CD4-positive, alpha-beta memory T cell (primary cell): ENCODE results near the gene ATAD2B. TPM values are rescaled to one million over a fixed set of nuclear protein-coding genes. Genes with fewer than 3 reads are reported as not detected.
A peak's percentile ranks its signal among the peaks of the same experiment; 100 is the strongest.

Experiments used
- CTCF ChIA-PET: fragments of 350-600 bp; sonication (Branson Sonifier 250); formaldehyde crosslinking; loops from one replicate; lab custom pipeline; 2021; ENCODE audit warnings: inconsistent platforms; ENCODE audit not compliant: partially characterized antibody; lab: Charles Lee
- POLR2A ChIA-PET: fragments of 350-600 bp; sonication (Branson Sonifier 250); formaldehyde crosslinking; loops from one replicate; lab custom pipeline; 2021; ENCODE audit not compliant: partially characterized antibody; lab: Charles Lee
- DNase-seq, 5 donors: peaks; one replicate each; pipeline versions ENCODE4 v3.0.0 to v3.0.0-alpha.2; 2020 to 2022; ENCODE audit warnings: mixed read lengths in 1 of 5
- H3K27ac ChIP-seq: one replicate; pipeline ENCODE4 v1.7.0; 2013; ENCODE audit warnings: low read depth, low read length
- H3K27me3 ChIP-seq: 2 replicates; pipeline ENCODE4 v1.7.0; 2013; ENCODE audit warnings: mild to moderate bottlenecking, low read length, moderate library complexity; ENCODE audit not compliant: insufficient read depth
- H3K36me3 ChIP-seq: 2 replicates; pipeline ENCODE4 v1.7.0; 2013; ENCODE audit warnings: mild to moderate bottlenecking, low read length, moderate library complexity; ENCODE audit not compliant: insufficient read depth
- H3K4me1 ChIP-seq: 2 replicates; pipeline ENCODE4 v1.7.0; 2013; ENCODE audit warnings: mild to moderate bottlenecking, low read length, moderate library complexity; ENCODE audit not compliant: insufficient read depth
- H3K4me3 ChIP-seq, 2 donors: one replicate each; pipeline ENCODE4 v1.7.0; 2013; ENCODE audit warnings: low read length in 2 of 2, mild to moderate bottlenecking in 1 of 2
- H3K9me3 ChIP-seq, 2 donors: one replicate each; pipeline ENCODE4 v1.7.0; 2013; ENCODE audit warnings: low read length in 2 of 2, control low read depth in 1 of 2; ENCODE audit not compliant: control insufficient read depth in 1 of 2
- H3K27ac Mint-ChIP-seq, 7 donors: one replicate each; pipeline ENCODE4 v1.8.0; 2020 to 2021; ENCODE audit warnings: mixed read lengths in 7 of 7, mild to moderate bottlenecking in 6 of 7, inconsistent platforms in 3 of 7, moderate library complexity in 3 of 7
- H3K27me3 Mint-ChIP-seq, 2 donors: one replicate each; pipeline ENCODE4 v1.8.0; 2020 to 2021; ENCODE audit warnings: mixed read lengths in 2 of 2
- H3K36me3 Mint-ChIP-seq, 2 donors: one replicate each; pipeline ENCODE4 v1.8.0; 2020 to 2021; ENCODE audit warnings: mixed read lengths in 2 of 2, inconsistent platforms in 1 of 2, mild to moderate bottlenecking in 1 of 2
- H3K4me1 Mint-ChIP-seq, 4 donors: one replicate each; pipeline ENCODE4 v1.8.0; 2020 to 2021; ENCODE audit warnings: mixed read lengths in 4 of 4, mild to moderate bottlenecking in 1 of 4
- H3K4me3 Mint-ChIP-seq, 8 donors: one replicate each; pipeline ENCODE4 v1.8.0; 2020 to 2021; ENCODE audit warnings: mixed read lengths in 8 of 8, mild to moderate bottlenecking in 7 of 8, moderate library complexity in 6 of 8, inconsistent platforms in 3 of 8
- H3K9me3 Mint-ChIP-seq, 8 donors: one replicate each; pipeline ENCODE4 v1.8.0; 2020 to 2021; ENCODE audit warnings: mixed read lengths in 8 of 8, mild to moderate bottlenecking in 5 of 8, inconsistent platforms in 3 of 8, moderate library complexity in 1 of 8
- intact Hi-C: fragments of 100-400 bp; cut with micrococcal nuclease; formaldehyde crosslinking; loops from one replicate; pipeline ENCODE4 v1.15.1; 2023
- polyA plus RNA-seq, 2 donors: library from polyadenylated mRNA; unstranded; fragments of 300-500 nt; fragmentation: Illumina TruSeq; gene quantifications; one replicate each; pipeline ENCODE4 v1.2.3, GENCODE V29; 2021
- total RNA-seq, 2 experiments: library from RNA; stranded (reverse); gene quantifications; one replicate each; pipeline ENCODE4 v1.2.3, GENCODE V29; 2021

The ATAD2B gene
- total and polyA plus RNA-seq, 4 experiments from 2014 or later = 3.8 to 44.4 (median 22.9) TPM

- POLR2A ChIA-PET = interaction anchor here (1.7 to 1.9 kb wide), 2 partner anchors 9 to 12 kb away, joined by 3 to 8 read pairs; partner anchors contain the start of gene ATAD2B
- intact Hi-C loops = no loop called here
- no peak overlapping the region for H3K27ac Mint-ChIP-seq
Measured at GRCh38 chr2:23915327-23915726, 11.6 kb downstream of the ATAD2B start.

GRCh38 chr2:23912054-23912453, 14.9 kb downstream of the ATAD2B start:
- POLR2A ChIA-PET = interaction anchor here (0.6 to 1.7 kb wide), 2 partner anchors 15 to 66 kb away, joined by 3 to 7 read pairs; partner anchors contain the start of gene ATAD2B
- no peaks in the 10 kb centered on the region for H3K36me3 ChIP-seq
- intact Hi-C loops = no loop called here
- no peak overlapping the region for H3K27ac ChIP-seq
- H3K4me3 ChIP-seq = no peak overlapping the region
- H3K9me3 ChIP-seq = no peaks in the 10 kb centered on the region
- Mint-ChIP-seq H3K27me3 (no peaks in the 10 kb centered on the region), H3K4me1 (peaks cover 23 to 48% (median 36%) of the 10 kb centered on the region in 4 donors), H3K4me3 (no peak overlapping the region), H3K36me3 (peaks cover 3 to 4% of the 10 kb centered on the region in 2 donors), H3K27ac (no peak overlapping the region), H3K9me3 (no peaks in the 10 kb centered on the region)
- no peak for DNase-seq
- CTCF ChIA-PET = interaction anchor here (0.9 kb wide), 1 partner anchor 9 kb away, joined by 3 read pairs; no protein-coding TSS in a partner anchor
- no peaks in the 10 kb centered on the region for H3K27me3 ChIP-seq
- H3K4me1 ChIP-seq = peaks cover 24% of the 10 kb centered on the region

More at GRCh38 chr2:23915327-23915726, 11.6 kb downstream of the ATAD2B start:
- Histone ChIP-seq H3K4me1 (peaks cover 47% of the 10 kb centered on the region), H3K36me3 (no peaks in the 10 kb centered on the region), H3K4me3 (no peak overlapping the region), H3K27me3 (no peaks in the 10 kb centered on the region), H3K27ac (no peak overlapping the region), H3K9me3 (no peaks in the 10 kb centered on the region)
- DNase-seq = no peak
- CTCF ChIA-PET = interaction anchor here (1.0 kb wide), 1 partner anchor 12 kb away, joined by 3 read pairs; the partner anchor contains the start of gene ATAD2B
- peaks cover 0 to 5% of the 10 kb centered on the region in 2 donors for H3K36me3 Mint-ChIP-seq
- no peaks in the 10 kb centered on the region for H3K27me3 Mint-ChIP-seq
- no peaks in the 10 kb centered on the region for H3K9me3 Mint-ChIP-seq
- H3K4me3 Mint-ChIP-seq = no peak overlapping the region
- H3K4me1 Mint-ChIP-seq = peaks cover 37 to 71% (median 52%) of the 10 kb centered on the region in 4 donors

GRCh38 chr2:23905155-23905554, 21.8 kb downstream of the ATAD2B start:
- peaks cover 26 to 61% (median 41%) of the 10 kb centered on the region in 4 donors for H3K4me1 Mint-ChIP-seq

GRCh38 chr2:23904692-23905091, 22.2 kb downstream of the ATAD2B start:
- H3K4me3 ChIP-seq = no peak overlapping the region
- no peak for DNase-seq
- POLR2A ChIA-PET = interaction anchor here (1.9 kb wide), 1 partner anchor 22 kb away, joined by 8 read pairs; the partner anchor contains the start of gene ATAD2B
- intact Hi-C loops = no loop called here
- Mint-ChIP-seq H3K4me3 (no peak overlapping the region), H3K4me1 (peaks cover 26 to 61% (median 42%) of the 10 kb centered on the region in 4 donors), H3K36me3 (peaks cover 0 to 4% of the 10 kb centered on the region in 2 donors), H3K27ac (no peak overlapping the region), H3K9me3 (no peaks in the 10 kb centered on the region), H3K27me3 (no peaks in the 10 kb centered on the region)
- CTCF ChIA-PET = interaction anchor here (5.7 kb wide), 1 partner anchor 21 kb away, joined by 23 read pairs; the partner anchor contains the start of gene ATAD2B
- H3K27ac ChIP-seq = no peak overlapping the region
- peaks cover 14% of the 10 kb centered on the region for H3K4me1 ChIP-seq
- H3K36me3 ChIP-seq = no peaks in the 10 kb centered on the region
- H3K27me3 ChIP-seq = no peaks in the 10 kb centered on the region
- no peaks in the 10 kb centered on the region for H3K9me3 ChIP-seq

More at GRCh38 chr2:23905155-23905554, 21.8 kb downstream of the ATAD2B start:
- intact Hi-C loops = no loop called here
- no peak for DNase-seq
- Histone ChIP-seq H3K4me1 (peaks cover 14% of the 10 kb centered on the region), H3K36me3 (no peaks in the 10 kb centered on the region), H3K27me3 (no peaks in the 10 kb centered on the region), H3K27ac (no peak overlapping the region), H3K4me3 (no peak overlapping the region), H3K9me3 (no peaks in the 10 kb centered on the region)
- H3K4me3 Mint-ChIP-seq = no peak overlapping the region
- no peak overlapping the region for H3K27ac Mint-ChIP-seq
- ChIA-PET CTCF (interaction anchor here (5.7 kb wide), 1 partner anchor 21 kb away, joined by 23 read pairs; the partner anchor contains the start of gene ATAD2B), POLR2A (interaction anchor here (1.9 kb wide), 1 partner anchor 21 kb away, joined by 8 read pairs; the partner anchor contains the start of gene ATAD2B)
- H3K27me3 Mint-ChIP-seq = no peaks in the 10 kb centered on the region
- H3K9me3 Mint-ChIP-seq = no peaks in the 10 kb centered on the region
- H3K36me3 Mint-ChIP-seq = peaks cover 0 to 4% of the 10 kb centered on the region in 2 donors

- Mint-ChIP-seq H3K9me3 (no peaks in the 10 kb centered on the region), H3K4me3 (no peak overlapping the region), H3K4me1 (peaks cover 25 to 58% (median 41%) of the 10 kb centered on the region in 4 donors), H3K36me3 (no peaks in the 10 kb centered on the region), H3K27me3 (no peaks in the 10 kb centered on the region), H3K27ac (peak overlapping the region in 1 of 7 donors; percentile 38)
- CTCF ChIA-PET = interaction anchor here (5.7 kb wide), 1 partner anchor 22 kb away, joined by 23 read pairs; the partner anchor contains the start of gene ATAD2B
- no peak for DNase-seq
- no peaks in the 10 kb centered on the region for H3K36me3 ChIP-seq
- H3K9me3 ChIP-seq = no peaks in the 10 kb centered on the region
- no peaks in the 10 kb centered on the region for H3K27me3 ChIP-seq
- no peak overlapping the region for H3K27ac ChIP-seq
- H3K4me1 ChIP-seq = peaks cover 14% of the 10 kb centered on the region
- POLR2A ChIA-PET = no interaction called here
- no peak overlapping the region for H3K4me3 ChIP-seq
- intact Hi-C loops = no loop called here
Measured at GRCh38 chr2:23904215-23904614, 22.7 kb downstream of the ATAD2B start.

GRCh38 chr2:23903034-23903433, 23.9 kb downstream of the ATAD2B start:
- CTCF ChIA-PET = interaction anchor here (1.3 to 5.7 kb wide), 2 partner anchors 8 to 23 kb away, joined by 3 to 23 read pairs; partner anchors contain the start of gene ATAD2B
- H3K36me3 ChIP-seq = no peaks in the 10 kb centered on the region

More at GRCh38 chr2:23903034-23903433, 23.9 kb downstream of the ATAD2B start:
- H3K4me3 Mint-ChIP-seq = no peak overlapping the region
- no peaks in the 10 kb centered on the region for H3K9me3 Mint-ChIP-seq
- no peaks in the 10 kb centered on the region for H3K36me3 Mint-ChIP-seq
- POLR2A ChIA-PET = interaction anchor here (1.1 kb wide), 1 partner anchor 24 kb away, joined by 3 read pairs; the partner anchor contains the start of gene ATAD2B
- H3K4me1 ChIP-seq = peaks cover 14% of the 10 kb centered on the region
- no peak for DNase-seq
- H3K27ac Mint-ChIP-seq = no peak overlapping the region
- H3K27ac ChIP-seq = no peak overlapping the region
- H3K4me1 Mint-ChIP-seq = peaks cover 26 to 61% (median 45%) of the 10 kb centered on the region in 4 donors
- intact Hi-C loops = no loop called here
- no peaks in the 10 kb centered on the region for H3K9me3 ChIP-seq
- no peaks in the 10 kb centered on the region for H3K27me3 ChIP-seq
- H3K27me3 Mint-ChIP-seq = no peaks in the 10 kb centered on the region
- no peak overlapping the region for H3K4me3 ChIP-seq
